K562 (cell line): Measurements from ENCODE around the gene ZNF8. TPM values are rescaled to one million over a fixed set of nuclear protein-coding genes. Genes with fewer than 3 reads are reported as not detected.

Source experiments
- BCL6 ChIP-seq: fragments of 250-450 bp; sonication (Bioruptor Pico); IDR thresholded peaks from 2 replicates; pipeline ENCODE4 v1.4.0; 2020
- DNMT1 ChIP-seq: fragments of 450-650 bp; IDR thresholded peaks from 2 replicates; pipeline ENCODE4 v1.6.1; 2016; ENCODE audit warnings: antibody characterized with exemption, mild to moderate bottlenecking
- EP400 ChIP-seq: fragments of 450-650 bp; IDR thresholded peaks from 2 replicates; pipeline ENCODE4 v1.6.1; 2017; ENCODE audit warnings: antibody characterized with exemption, mild to moderate bottlenecking, moderate library complexity
- HCFC1 ChIP-seq: IDR thresholded peaks from 2 replicates; pipeline ENCODE4 v1.6.1; 2012; ENCODE audit warnings: low read depth, low read length, improper control_type of control experiment
- HMG20B ChIP-seq: fragments of 250-450 bp; sonication (Bioruptor Pico); IDR thresholded peaks from 2 replicates; pipeline ENCODE4 v1.5.0; 2021; ENCODE audit warnings: mild to moderate bottlenecking
- HNRNPL ChIP-seq: fragments of 200-400 bp; formaldehyde crosslinking; IDR thresholded peaks from 2 replicates; pipeline ENCODE4 v1.6.1; 2017; ENCODE audit warnings: low read depth, mild to moderate bottlenecking, low read length
- KDM2B ChIP-seq: fragments of 250-450 bp; sonication (Bioruptor Pico); IDR thresholded peaks from 2 replicates; pipeline ENCODE4 v1.8.0; 2021; ENCODE audit warnings: mild to moderate bottlenecking, moderate library complexity
- KDM4B ChIP-seq, 2 experiments: fragments of 450-650 bp in 1 of 2; sonication (generic) in 1 of 2; IDR thresholded peaks; 2 replicates each; pipeline ENCODE4 v1.6.1; 2016 to 2017; ENCODE audit warnings: borderline replicate concordance in 2 of 2, antibody characterized with exemption in 1 of 2, low read depth in 1 of 2, mild to moderate bottlenecking in 1 of 2
- MAFF ChIP-seq: IDR thresholded peaks from 2 replicates; pipeline ENCODE4 v1.6.1; 2012; ENCODE audit warnings: low read length, improper control_type of control experiment
- NELFE ChIP-seq: IDR thresholded peaks from 2 replicates; pipeline ENCODE4 v1.6.1; 2011; ENCODE audit warnings: mild to moderate bottlenecking; ENCODE audit not compliant: insufficient read depth, insufficient read length
- PHF20 ChIP-seq: fragments of 450-650 bp; IDR thresholded peaks from 2 replicates; pipeline ENCODE4 v1.6.1; 2018; ENCODE audit not compliant: partially characterized antibody
- POLR2AphosphoS5 ChIP-seq: IDR thresholded peaks from 2 replicates; pipeline ENCODE4 v1.6.1; 2011; ENCODE audit warnings: mild to moderate bottlenecking, low read depth, low read length, moderate library complexity; ENCODE audit not compliant: control insufficient read depth, insufficient read depth
- POLR2H ChIP-seq: IDR thresholded peaks from 2 replicates; pipeline ENCODE4 v1.6.1; 2016; ENCODE audit warnings: missing genetic modification characterization, low read depth, mild to moderate bottlenecking, control low read depth, missing compliant biosample characterization, moderate library complexity
- RB1 ChIP-seq: fragments of 450-650 bp; IDR thresholded peaks from 2 replicates; pipeline ENCODE4 v1.6.1; 2017; ENCODE audit warnings: low read depth, mild to moderate bottlenecking
- RCOR1 ChIP-seq, 2 experiments: IDR thresholded peaks; 2 replicates each; pipeline ENCODE4 v1.6.1; 2012; ENCODE audit warnings: low read depth in 2 of 2, low read length in 2 of 2, borderline replicate concordance in 1 of 2, improper control_type of control experiment in 1 of 2
- SIN3B ChIP-seq: fragments of 450-650 bp; IDR thresholded peaks from 2 replicates; pipeline ENCODE4 v1.6.1; 2017; ENCODE audit warnings: low read depth, mild to moderate bottlenecking, moderate library complexity
- SP2 ChIP-seq: IDR thresholded peaks from 2 replicates; pipeline ENCODE4 v1.6.1; 2011; ENCODE audit warnings: mild to moderate bottlenecking, low read depth, low read length, moderate library complexity; ENCODE audit not compliant: poor library complexity, severe bottlenecking; ENCODE audit errors: extremely low read depth
- TCF3 ChIP-seq: sonication (generic); formaldehyde crosslinking; IDR thresholded peaks from 2 replicates; pipeline ENCODE4 v1.4.0; 2020; ENCODE audit warnings: mild to moderate bottlenecking, missing genetic modification reagents
- ZNF165 ChIP-seq: fragments of 250-450 bp; sonication (Bioruptor Pico); IDR thresholded peaks from 2 replicates; pipeline ENCODE4 v1.4.0; 2020; ENCODE audit warnings: borderline replicate concordance
- ZNF174 ChIP-seq: fragments of 250-450 bp; sonication (Bioruptor Pico); IDR thresholded peaks from 2 replicates; pipeline ENCODE4 v1.4.0; 2020; ENCODE audit warnings: mild to moderate bottlenecking
- ZNF740 ChIP-seq, 3 experiments: fragments of 200-800 bp in 1 of 3; sonication (Bioruptor generic) in 1 of 3; sonication (generic) in 1 of 3; formaldehyde crosslinking in 1 of 3; IDR thresholded peaks; 2 replicates each; pipeline versions ENCODE4 v1.6.1 to v1.8.0; 2016 to 2022; ENCODE audit warnings: mild to moderate bottlenecking in 2 of 3, missing compliant biosample characterization in 2 of 3, missing genetic modification characterization in 2 of 3, missing genetic modification reagents in 1 of 3
- ZNF830 ChIP-seq: fragments of 250-450 bp; sonication (Bioruptor Pico); IDR thresholded peaks from 2 replicates; pipeline ENCODE4 v1.5.0; 2021; ENCODE audit warnings: mild to moderate bottlenecking
- polyA plus RNA-seq, 8 experiments: library from polyadenylated mRNA; depleted of rRNA in 4 of 8; stranded (reverse) in 5 of 8; unstranded in 3 of 8; fragments of >200 nt; fragmentation: Nextera tagmentation in 2 of 8; fragmentation: Illumina TruSeq in 1 of 8; extraction: Ambion mirVana in 2 of 8; extraction: Trizol in 1 of 8; gene quantifications; 2 replicates each; pipeline versions ENCODE4 v1.2.1 to v1.2.3, GENCODE V29; 2011 to 2014; ENCODE audit warnings: inconsistent platforms in 1 of 8, missing spikeins in 1 of 8
- total RNA-seq, 7 experiments: library from RNA; depleted of rRNA in 6 of 7; stranded (reverse); fragments of >200 nt in 6 of 7; fragmentation: Illumina TruSeq in 2 of 7; extraction: Trizol in 2 of 7; gene quantifications; 2 replicates each; pipeline versions ENCODE4 v1.2.1 to v1.2.3, GENCODE V29; 2011 to 2021; ENCODE audit warnings: low replicate concordance in 1 of 7
- TF ChIP-seq, protein P1 (sequence below), 2 experiments: fragments of 450-650 bp; IDR thresholded peaks; 2 replicates each; pipeline ENCODE4 v1.6.1; 2016
- TF ChIP-seq, protein P2 (sequence below): fragments of 450-650 bp; formaldehyde crosslinking; IDR thresholded peaks from 2 replicates; pipeline ENCODE4 v1.4.0; 2020; ENCODE audit warnings: mild to moderate bottlenecking, moderate library complexity

The ZNF8 gene
- total and polyA plus RNA-seq, 9 of the 15 experiments (the other 6 are each of a cell fraction or from before 2014, with no cell fraction given), result 0.71 to 7.7 (median 4.7) TPM

DNA sequence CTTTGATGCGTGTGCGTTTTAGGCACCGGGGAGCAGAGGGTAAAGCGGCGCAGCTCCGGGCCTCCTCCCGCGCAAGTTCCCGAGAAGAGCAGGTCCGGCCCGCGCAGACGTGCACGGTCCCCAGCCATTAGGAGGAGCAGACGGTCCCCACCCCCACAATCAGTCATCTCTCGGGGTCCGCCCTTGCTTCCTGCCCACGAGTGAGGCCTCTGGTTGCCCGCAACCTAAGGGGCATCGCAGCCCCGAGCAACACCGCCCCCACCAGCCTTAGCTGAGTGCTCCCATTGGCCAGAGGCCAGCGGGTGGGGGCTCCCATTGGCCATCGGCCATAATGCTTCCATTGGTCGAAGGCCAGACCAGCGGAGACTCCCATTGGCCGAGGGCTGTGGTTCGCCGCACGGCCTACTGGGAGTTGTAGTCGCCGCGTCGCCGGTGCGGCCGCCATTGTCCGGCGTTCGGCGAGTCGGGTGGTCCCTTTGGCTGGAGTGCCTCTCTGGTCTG is at the start of gene ZNF8 (continued):
- TF ChIP-seq, protein P1, sequence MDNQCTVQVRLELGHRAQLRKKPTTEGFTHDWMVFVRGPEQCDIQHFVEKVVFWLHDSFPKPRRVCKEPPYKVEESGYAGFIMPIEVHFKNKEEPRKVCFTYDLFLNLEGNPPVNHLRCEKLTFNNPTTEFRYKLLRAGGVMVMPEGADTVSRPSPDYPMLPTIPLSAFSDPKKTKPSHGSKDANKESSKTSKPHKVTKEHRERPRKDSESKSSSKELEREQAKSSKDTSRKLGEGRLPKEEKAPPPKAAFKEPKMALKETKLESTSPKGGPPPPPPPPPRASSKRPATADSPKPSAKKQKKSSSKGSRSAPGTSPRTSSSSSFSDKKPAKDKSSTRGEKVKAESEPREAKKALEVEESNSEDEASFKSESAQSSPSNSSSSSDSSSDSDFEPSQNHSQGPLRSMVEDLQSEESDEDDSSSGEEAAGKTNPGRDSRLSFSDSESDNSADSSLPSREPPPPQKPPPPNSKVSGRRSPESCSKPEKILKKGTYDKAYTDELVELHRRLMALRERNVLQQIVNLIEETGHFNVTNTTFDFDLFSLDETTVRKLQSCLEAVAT (IDR thresholded peaks at IDR 0.05), result peak in 1 of 2 experiments; percentile 77; a peak in 2 of 4 replicates
- TF ChIP-seq DNMT1, result no peak
- TF ChIP-seq MAFF, result no peak
- TF ChIP-seq POLR2H (tag), result peak; percentile 82
- TF ChIP-seq HMG20B (CRISPR knock-in tag), result no peak
- TF ChIP-seq NELFE, result no peak
- peak; percentile 68; the same call in 1 of the 2 replicates for TF ChIP-seq POLR2AphosphoS5
- no peak; the same call in 1 of the 2 replicates for TF ChIP-seq SIN3B
- peak; percentile 65; the same call in 1 of the 2 replicates for TF ChIP-seq RB1
- TF ChIP-seq RCOR1 (IDR thresholded peaks at IDR 0.05; ENCODE audit: borderline replicate concordance in 1 of 2, low read depth in 2 of 2, low read length in 2 of 2), result no peak; a peak in 1 of 4 replicates
- TF ChIP-seq PHF20, result peak; percentile 55
- TF ChIP-seq BCL6 (CRISPR knock-in tag), result no peak
- TF ChIP-seq, protein P2, sequence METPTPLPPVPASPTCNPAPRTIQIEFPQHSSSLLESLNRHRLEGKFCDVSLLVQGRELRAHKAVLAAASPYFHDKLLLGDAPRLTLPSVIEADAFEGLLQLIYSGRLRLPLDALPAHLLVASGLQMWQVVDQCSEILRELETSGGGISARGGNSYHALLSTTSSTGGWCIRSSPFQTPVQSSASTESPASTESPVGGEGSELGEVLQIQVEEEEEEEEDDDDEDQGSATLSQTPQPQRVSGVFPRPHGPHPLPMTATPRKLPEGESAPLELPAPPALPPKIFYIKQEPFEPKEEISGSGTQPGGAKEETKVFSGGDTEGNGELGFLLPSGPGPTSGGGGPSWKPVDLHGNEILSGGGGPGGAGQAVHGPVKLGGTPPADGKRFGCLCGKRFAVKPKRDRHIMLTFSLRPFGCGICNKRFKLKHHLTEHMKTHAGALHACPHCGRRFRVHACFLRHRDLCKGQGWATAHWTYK (CRISPR knock-in tag), result no peak
- TF ChIP-seq KDM2B, result no peak
- no peak for TF ChIP-seq ZNF174
- TF ChIP-seq TCF3, result no peak
- no peak for TF ChIP-seq ZNF740 (CRISPR knock-in tag; IDR thresholded peaks at IDR 0.05)
- TF ChIP-seq ZNF740 (tag; IDR thresholded peaks at IDR 0.05), result no peak
- TF ChIP-seq ZNF830 (CRISPR knock-in tag), result no peak
- 0 out of 2 replicates have a peak, but pooled peaks have one; percentile 28 for TF ChIP-seq EP400
- no peak for TF ChIP-seq ZNF165
- TF ChIP-seq KDM4B (IDR thresholded peaks at IDR 0.05; ENCODE audit: borderline replicate concordance in 2 of 2, low read depth in 1 of 2), result no peak; a peak in 1 of 4 replicates
- TF ChIP-seq HNRNPL, result peak; percentile 98
- peak; percentile 57 for TF ChIP-seq SP2
- peak; percentile 92 for TF ChIP-seq HCFC1
